T-helper 1 cell (primary cell): ENCODE measurements around the gene TSEN2.
A peak's percentile ranks its signal among the peaks of the same experiment; 100 is the strongest.
"Not testable (repeated sequence)": the region's sequence is repeated elsewhere in the genome, so short reads cannot be mapped to it uniquely, and the experiment has no call there.

ENCODE experiments used
- DNase-seq, 5 donors: peaks; one replicate each; pipeline ENCODE4 v3.0.0-alpha.2; 2012 to 2020

Gene TSEN2

DNA sequence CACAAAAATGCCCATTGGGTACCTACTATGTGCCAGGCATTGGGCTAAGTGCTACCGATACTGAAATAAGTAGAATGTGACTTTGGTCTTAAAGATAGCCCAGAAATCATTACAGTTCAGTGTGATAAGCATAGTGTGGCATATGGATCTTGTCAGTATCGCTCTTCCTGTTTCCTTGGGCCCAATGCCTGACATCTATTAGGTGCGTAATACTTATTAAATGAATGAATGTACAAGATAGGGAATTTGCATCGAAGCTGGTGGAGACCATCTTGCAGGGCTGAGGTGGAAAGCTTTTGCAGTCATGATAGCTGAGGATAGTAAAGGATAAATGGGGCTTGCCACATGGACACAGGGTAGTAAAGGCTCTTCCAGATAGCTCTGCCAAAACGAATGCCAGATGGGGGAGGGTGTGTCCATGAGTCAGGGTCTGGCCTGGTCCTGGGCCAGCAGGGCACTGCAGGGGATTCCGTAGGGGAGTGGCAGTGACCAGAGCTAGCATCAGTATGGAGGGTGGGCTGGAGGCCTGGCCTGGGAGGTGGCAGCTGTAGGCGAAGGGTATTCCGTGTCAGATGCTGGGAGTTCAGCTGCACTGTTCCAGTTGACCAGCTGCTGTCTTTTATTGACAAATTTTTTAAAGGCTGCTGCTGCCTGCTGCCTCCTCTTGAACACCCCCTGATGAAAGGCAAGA, 23.5 kb downstream of the TSEN2 start:
- no peak for DNase-seq

DNA sequence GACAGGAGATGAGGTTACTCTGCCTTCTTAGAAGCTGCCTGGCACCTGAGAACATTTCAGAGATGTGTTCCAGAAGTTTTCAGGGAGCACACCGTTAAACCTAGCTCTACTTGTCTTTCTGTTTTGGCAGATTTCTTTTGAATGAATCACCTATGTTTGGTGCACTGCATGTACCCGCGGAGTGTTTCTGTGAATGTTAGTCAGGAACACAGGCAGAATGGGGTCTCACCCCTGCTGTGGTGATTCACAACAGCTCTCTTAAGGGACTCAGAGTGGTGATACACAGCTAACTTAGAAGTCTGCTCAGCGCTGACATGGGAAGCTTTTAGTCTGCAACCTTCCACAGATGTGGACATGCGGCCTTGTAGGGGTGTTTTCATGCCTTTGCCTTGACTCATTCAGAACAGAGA, 24.0 kb downstream of the TSEN2 start:
- DNase-seq, result no peak

DNA sequence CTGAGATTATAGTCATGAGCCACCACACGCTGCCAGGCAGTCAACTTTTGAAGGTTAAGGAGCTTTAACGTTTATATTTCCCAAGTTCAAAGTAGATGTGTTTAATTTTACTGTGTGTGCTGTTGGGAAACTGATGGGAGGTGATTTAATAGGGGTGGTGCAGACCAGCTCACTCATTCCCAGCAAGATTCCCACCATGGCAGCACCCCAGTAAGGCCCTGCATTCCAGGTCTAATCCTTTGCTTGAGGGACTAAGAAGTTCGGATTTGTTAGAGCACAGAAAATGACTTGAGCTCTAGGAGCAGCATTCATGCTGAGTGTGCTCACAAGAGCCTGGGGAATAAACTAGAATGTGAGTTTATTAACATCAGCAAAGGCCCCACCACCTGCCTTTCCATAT, 25.2 kb downstream of the TSEN2 start:
- DNase-seq, result no peak

DNA sequence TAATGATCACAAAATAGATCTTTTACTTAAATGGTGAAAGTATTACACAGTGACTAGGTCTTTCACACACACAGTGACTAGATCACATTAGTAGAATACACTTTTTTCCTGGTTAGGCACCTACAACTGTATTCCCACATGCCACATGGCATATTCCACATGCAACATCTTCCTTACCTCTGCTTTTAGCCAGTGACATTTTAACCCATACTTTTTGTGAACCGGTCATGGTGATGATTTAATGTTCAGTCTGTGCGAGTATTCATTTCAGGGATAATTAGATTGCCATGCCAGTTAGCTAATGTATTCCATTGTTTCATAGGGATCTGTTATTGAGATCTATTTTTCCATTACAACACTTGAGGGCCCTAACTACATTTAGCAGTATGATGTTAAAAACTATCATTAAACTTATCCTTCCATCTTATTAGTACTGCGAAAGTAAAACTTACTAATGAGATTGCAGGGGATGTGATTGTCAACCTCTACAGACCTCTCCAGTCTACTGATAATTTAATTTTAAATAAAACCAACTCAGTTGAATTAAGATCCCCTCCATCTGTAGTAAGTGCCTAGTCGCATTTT, 28.3 kb downstream of the TSEN2 start:
- DNase-seq, result no peak

DNA sequence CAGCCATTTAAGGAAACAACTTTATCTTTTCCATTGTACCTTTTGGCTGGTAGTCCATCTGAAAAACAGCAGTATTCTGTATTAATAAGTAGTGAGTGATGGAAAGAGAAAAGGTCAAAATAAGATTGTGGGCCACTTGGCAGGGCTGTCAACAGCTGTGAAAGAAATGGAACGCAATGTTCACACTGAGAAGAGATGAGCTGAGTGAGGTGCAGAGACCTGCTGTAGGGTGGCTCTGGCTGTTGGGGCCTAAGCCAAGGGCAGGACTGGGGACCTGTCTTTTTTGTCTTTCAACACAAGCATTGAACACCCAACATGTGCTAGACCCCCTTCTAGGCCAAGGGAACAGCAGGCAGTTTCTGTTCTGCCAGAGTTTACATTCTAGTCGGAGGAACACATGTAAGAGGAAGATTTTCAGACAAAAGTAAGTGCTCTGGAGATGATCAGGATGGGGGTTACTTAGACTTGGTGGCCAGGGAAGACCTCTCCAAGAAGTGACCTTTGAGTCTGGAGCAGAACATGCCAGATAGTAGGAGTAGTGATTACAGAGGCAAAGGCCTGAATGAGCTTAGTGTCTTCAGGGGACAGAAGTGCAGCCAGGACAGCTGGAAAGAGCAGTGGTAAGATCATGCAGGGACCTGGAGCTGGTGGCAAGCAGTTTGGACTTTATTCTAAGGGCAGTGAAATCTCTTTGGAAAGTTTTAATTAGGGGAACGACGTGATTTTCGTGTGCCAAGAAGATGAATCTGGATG, 29.6 kb downstream of the TSEN2 start:
- DNase-seq, result no peak

DNA sequence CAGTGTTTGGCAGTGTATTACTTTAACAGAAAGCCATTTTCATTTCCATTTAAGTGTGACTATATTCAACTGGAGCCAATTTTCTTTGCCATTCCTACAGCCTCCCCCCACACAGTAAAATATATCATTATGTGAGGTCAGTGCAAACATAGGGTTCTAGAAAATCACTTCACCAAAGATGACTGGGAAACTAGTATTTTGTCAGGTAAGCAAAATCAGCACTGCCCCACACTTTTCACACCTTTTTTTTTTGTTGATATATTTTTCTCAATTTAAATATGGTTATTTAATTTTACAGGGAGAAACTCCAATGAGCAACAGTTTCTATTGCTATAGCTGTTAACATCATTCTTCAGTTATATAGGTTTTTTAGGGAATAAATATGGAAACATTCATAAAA, 31.4 kb downstream of the TSEN2 start:
- DNase-seq, result no peak

- DNase-seq, result no peak
Measured at GRCh38 chr3:12516873-12517272, 32.6 kb downstream of the TSEN2 start.

GRCh38 chr3:12518261-12519028, 34.2 kb downstream of the TSEN2 start:
- no peak for DNase-seq

GRCh38 chr3:12521010-12521409, 36.7 kb downstream of the TSEN2 start:
- no peak for DNase-seq

DNA sequence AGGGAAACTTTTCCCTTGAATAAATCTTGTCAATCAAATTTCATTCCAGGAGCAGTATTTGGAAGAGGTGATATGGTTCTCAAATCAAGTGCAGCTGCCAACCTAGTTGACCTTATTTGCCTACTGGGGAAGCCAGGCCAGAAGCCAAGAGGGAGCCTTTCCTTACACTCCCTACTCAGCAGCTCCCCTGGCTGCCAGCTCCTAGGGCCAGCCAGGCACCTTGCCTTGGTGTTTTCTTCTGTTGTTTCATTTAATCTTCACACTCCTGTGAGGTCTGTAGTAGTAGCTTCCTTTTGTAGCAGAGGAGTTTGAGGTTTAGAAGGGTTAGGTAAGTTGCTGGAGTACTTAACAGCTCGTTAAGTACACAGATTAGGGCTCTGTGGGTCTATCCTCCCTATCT, 38.4 kb downstream of the TSEN2 start:
- no peak for DNase-seq

GRCh38 chr3:12527757-12528143, 43.5 kb downstream of the TSEN2 start:
- no peak for DNase-seq

DNA sequence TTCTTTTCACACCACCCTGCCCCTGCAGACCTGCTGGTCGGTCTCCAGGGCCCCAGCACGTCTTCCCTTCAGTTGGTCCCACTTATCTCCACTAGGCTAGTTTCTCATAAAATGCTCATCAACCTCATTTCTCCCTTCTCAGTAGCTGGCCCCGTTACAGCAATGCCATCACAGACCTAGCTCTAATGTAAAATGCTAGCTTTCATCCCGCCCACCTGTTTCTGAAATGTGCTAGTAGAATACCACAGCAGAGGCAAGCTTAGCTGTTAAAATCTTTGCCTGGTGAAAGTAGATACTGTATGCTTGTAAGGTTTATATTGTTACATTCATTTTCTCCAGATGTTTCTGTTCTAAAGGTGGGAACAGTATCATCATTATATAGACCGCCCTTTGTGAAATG, 47.9 kb downstream of the TSEN2 start:
- no peak for DNase-seq

GRCh38 chr3:12536423-12536822, 52.1 kb downstream of the TSEN2 start:
- DNase-seq, result no peak

DNA sequence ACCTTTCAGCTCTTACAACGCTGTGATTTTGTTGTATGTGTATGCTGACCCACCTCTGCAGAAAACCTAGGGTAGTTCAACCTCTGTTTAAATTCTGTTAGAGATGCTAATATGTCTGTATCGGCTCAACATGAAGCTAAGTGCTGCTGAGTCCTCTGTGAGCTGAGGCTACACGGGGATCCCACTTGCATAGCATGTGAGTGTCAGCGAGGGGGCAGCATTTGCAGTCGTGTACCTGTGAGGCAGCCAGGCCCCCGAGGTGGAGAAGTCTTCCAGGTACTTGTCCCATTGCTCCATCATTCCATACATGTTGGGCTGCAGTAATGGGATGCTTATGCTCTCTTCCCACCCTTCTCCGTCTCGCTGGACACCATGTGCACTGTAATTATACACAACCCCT, 57.3 kb downstream of the TSEN2 start:
- DNase-seq, result no peak

- not testable (repeated sequence) for DNase-seq
Measured at GRCh38 chr3:12543497-12543896, 59.2 kb downstream of the TSEN2 start.

DNA sequence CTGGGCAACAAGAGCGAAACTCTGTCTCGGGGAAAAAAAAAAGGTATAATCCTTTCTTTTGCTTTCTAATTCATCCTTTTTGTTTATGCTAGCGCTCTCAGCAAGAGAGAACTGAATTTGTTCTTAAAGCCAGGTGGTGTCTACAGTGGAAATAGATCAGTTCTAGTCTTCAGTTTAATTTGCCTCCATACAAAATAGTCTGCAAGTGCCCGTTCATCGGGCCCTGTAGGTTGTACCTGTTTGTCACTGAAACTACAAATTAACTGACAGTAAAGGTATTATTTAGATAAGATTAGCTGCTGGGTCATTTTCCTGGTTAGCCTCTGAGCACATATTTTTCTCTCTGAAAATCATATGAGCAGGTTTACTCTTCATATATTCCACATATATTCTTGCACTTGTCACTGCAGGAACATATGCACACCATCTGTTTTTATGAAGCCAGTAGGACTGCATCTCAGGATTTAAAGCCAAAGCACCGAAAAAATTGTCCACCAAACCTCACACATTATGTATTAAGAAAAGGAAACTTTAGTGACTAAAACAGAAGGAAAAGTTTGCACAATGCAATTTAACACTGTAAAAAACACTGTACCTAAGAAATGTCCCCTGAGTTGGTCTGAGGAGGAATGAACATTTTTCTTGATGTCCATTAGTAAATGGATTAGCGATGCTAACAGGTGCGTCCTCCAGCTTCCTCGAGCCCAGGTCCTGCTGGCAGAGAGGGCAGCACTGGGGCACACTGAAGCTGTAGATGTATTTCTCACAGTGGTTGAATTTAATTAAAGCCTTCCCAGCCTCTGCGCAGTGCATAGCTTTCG, 60.6 kb downstream of the TSEN2 start:
- no peak for DNase-seq

DNA sequence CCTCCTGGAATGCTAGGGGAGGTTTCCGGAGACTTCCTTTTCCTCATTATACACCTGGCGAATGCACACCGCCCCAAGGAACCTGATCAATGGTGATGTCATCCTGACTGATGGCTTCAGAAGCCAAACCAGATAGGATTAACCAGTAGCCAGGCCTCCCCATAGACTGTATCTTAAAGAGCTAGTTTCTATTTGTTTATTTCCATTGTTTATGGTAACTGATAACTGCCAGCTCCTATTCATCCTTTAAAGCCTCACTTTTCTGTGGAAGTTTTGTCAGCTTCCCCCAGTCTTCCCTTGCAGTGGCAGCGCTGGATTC, 61.2 kb downstream of the TSEN2 start, which contains the start of gene MKRN2OS:
TSS of gene MKRN2OS (minus strand) at position 27 of the 319 bp plus-strand sequence. CDS start 35 bp downstream, outside the sequence.
- DNase-seq, result no peak

- no peak for DNase-seq
Measured at GRCh38 chr3:12549971-12550760, 65.9 kb downstream of the TSEN2 start.

DNA sequence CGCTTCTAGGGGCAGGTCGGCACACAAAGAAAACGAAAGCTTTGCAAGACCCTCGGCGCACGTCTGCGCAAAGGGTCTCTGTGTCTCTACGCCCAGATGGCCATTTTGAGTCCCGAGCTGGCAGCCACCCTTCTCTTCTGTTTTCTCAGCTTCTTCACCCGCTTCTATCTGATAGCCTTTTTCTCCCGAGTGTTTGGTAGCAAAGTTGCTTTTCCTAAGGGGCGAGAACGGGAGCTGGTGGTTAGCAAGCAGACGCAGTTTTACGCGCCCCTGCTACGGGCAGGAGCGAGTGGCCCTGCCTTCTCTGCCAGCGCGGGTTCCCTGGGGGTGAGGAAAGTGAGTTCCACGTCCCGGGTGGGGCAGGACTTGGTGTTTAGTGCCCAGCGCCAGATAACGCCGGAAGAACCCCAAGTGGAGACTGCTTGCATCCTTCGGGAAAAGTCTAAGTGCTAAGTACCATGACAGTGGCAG, 69.7 kb downstream of the TSEN2 start:
- peak in 1 of 5 donors; percentile 7 for DNase-seq

- no peak for DNase-seq
Measured at GRCh38 chr3:12556314-12556689, 72.0 kb downstream of the TSEN2 start.

GRCh38 chr3:12556690-12557472, 72.6 kb downstream of the TSEN2 start, which contains the start of gene MKRN2:
MKRN2 (plus strand) TSS chr3:12557087; CDS start chr3:12557151, 64 bp downstream.
- peak; percentile 62 to 86 (median 74) for DNase-seq
